Umbilical cord (tissue), 2 donors: ENCODE measurements around the gene FADS3. TPM values are rescaled to one million over a fixed set of nuclear protein-coding genes. Genes with fewer than 3 reads are reported as not detected.

Experiments used
- DNase-seq: peaks from one replicate; pipeline ENCODE4 v3.0.0-alpha.2; 2015; ENCODE audit warnings: low spot score
- total RNA-seq: library from RNA; depleted of rRNA; stranded (reverse); fragments of >200 nt; gene quantifications from one replicate; pipeline ENCODE4 v1.2.3, GENCODE V29; 2014; ENCODE audit warnings: low replicate concordance; ENCODE audit not compliant: insufficient read depth

FADS3 gene
- 32.0 TPM for total RNA-seq

- DNase-seq, result peak; percentile 78
These were observed at the start of gene FADS3 for GRCh38 chr11:61891331-61892084. TSS of gene FADS3 (minus strand) at chr11:61891545. CDS start at chr11:61891381, 164 bp downstream.

GRCh38 chr11:61940466-61940865 is 49.1 kb upstream of the FADS3 start:
- DNase-seq, result no peak

GRCh38 chr11:61935861-61936260 is 44.5 kb upstream of the FADS3 start:
- DNase-seq, result no peak

GRCh38 chr11:61930933-61931332 is 39.6 kb upstream of the FADS3 start:
- no peak for DNase-seq

DNA sequence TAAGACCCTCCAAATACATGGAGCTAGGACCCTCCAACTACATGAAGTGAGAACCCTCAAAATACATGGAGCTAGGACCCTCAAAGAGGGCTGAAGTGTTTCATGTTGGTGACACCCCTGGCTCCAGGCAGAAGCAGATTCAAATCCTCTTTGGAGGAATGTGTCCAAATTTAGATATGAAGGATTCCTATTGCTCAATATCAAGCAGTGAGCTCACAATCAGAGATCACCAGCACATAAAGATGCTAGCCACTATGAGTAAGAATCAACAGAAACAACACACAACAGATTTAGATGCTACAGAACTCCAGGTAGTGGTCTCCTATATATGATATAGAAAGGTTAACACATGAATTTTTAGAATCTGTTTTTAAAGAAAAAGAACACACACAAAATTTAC is 37.3 kb upstream of the FADS3 start:
- DNase-seq, result no peak

DNA sequence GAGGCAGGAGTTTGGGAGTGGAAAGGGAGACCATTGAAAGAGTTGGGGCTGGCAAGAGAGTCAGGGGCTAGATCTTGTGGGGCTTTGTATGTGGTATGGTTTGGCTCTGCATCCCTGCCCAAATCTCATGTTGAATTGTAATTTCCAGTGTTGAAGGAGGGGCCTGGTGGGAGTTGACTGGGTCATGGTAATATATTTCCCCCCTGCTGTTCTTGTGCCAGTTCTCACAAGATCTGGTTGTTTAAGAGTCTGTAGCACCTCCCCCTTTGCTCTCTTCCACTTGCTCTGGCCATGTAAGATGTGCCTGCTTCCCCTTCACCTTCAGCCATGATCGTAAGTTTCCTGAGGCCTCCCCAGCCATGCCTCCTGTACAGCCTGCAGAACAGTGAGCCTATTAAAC is 36.2 kb upstream of the FADS3 start:
- no peak for DNase-seq

DNA sequence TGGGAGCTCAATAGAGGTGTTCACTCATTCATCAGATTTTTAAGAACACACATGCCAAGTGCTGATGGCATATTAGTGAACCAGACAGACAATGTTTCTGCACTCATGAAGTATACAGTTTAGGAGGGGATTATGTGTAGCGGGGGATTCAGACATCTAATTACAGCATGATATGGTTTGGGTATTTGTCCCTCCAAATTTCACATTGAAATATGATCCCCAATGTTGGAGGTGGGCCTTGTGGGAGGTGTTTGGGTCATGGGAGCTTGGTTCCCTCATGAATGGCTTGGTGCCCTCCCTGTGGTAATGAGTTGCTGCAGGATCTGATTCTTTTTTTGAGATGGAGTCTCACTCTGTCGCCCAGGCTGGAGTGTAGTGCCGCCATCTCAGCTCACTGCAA is 34.9 kb upstream of the FADS3 start:
- no peak for DNase-seq

GRCh38 chr11:61925736-61926135 is 34.4 kb upstream of the FADS3 start:
- no peak for DNase-seq

DNA sequence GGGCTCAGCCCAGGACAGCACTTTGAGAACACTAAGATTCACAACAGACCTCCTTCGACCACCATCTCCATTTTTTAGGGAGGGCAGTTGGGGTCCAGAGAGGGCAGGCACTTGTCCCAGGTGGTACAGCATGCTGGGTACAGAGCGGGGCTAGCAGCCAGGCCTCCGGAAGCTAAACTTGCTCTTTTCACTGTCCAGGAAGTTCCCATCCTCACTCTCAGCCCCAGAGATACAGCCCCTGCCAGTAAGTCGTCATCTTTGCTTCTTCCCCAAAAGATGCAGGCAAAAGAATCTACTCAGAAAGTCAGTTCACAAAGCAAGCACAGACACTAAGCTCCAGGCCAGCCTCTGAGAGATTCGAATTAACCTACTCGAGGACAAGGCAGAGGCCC is 32.7 kb upstream of the FADS3 start:
- peak; percentile 52 for DNase-seq

GRCh38 chr11:61923166-61924063 is 32.1 kb upstream of the FADS3 start:
- peak; percentile 93 for DNase-seq

DNA sequence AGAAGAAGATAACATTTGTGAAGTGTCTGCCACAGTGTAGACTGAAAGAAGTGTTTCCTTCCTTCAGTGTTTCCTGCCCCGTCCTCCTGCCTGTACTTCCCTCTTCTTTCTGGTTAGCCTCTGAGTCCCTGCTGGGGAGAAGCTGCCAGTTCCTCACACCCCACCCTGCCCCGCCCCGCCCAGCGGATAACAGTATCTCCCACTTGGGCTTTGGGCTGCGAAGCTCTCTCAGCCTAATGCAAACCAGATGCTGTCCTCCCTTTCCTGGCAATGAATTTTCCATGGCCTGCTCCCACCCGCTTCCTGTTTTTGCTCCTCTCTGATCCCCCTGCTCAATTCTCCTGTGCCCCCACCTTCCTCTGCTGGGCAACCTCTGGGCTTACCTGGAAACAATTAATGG is 31.2 kb upstream of the FADS3 start:
- peak; percentile 97 for DNase-seq

GRCh38 chr11:61921446-61921845 is 30.1 kb upstream of the FADS3 start:
- no peak for DNase-seq

DNA sequence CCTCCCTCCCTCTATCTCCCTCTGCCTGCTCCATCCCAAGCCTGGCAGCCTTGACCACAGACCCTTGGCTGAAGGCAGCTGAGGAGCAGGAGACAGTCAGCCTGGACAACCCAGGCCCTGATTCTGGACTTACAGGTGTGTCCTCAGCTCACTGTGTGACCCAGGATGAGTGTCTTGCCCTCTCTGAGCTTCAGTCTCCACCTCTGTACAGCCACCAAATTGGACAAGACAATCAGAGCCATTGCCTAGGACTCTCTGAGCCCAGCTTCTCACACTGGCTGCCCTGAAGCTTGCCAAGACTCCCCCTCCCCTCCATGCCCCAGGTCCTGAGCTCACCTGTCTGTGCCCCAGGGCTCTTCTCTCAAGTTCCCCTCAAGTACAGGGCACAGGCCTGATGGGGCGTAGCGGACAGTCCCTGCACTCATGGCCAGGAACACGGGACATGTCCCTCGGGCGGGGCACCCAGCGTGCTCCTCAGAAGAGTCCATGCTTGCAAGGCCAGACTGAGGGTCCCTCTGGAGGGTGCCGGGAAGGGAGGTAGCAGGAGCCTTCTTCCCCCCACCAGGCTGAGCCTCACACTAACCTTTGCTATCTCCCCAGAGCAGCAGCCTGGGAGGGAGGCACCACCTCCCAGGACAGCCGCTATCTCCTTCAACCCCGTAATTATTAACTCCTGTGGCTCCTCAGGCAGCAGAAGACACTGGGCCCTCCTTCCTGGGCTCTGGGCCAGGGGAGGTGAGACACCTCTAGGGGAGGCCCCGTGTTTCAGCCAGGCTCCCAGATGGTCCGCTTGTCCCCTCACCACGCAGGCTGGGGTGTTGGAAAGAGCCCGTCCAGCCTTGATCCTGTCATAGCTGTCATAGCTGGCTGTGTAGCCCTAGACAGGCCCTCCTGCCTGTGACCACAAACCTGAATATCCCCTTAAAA is 28.6 kb upstream of the FADS3 start:
- no peak for DNase-seq

GRCh38 chr11:61918938-61919704 is 27.8 kb upstream of the FADS3 start:
- no peak for DNase-seq

DNA sequence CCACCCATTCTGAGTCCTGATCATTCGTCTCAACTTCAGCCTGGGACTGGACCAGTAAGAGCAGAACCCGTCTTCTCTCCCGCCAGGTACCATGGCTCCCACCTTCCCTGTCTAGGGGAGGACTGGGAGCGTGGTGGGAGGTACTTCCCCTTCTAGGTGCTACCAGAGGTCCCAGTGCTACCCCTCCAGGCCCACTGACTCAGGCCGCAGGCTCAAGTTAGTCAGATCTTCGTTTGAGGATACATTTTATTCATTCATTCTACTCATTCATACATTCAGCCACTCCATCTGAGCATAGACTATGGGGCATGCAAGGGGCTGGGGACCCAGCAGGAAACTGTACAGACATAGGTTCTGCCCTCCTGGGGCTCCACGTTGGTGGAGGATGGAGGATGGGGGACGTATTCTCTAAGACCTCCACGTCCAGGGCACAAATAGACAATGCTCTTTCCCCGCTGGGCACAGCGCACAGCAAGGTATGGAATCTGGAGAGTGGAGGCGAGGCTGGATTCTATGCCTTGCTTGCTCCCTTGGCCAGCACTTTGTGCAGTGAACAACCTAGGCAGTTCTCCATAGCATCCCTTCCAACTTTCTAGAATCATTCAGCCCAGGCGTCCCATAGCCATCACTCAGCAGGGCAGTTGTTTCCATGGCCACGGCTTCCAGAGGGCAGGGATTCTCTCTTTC is 27.0 kb upstream of the FADS3 start:
- DNase-seq, result no peak

DNA sequence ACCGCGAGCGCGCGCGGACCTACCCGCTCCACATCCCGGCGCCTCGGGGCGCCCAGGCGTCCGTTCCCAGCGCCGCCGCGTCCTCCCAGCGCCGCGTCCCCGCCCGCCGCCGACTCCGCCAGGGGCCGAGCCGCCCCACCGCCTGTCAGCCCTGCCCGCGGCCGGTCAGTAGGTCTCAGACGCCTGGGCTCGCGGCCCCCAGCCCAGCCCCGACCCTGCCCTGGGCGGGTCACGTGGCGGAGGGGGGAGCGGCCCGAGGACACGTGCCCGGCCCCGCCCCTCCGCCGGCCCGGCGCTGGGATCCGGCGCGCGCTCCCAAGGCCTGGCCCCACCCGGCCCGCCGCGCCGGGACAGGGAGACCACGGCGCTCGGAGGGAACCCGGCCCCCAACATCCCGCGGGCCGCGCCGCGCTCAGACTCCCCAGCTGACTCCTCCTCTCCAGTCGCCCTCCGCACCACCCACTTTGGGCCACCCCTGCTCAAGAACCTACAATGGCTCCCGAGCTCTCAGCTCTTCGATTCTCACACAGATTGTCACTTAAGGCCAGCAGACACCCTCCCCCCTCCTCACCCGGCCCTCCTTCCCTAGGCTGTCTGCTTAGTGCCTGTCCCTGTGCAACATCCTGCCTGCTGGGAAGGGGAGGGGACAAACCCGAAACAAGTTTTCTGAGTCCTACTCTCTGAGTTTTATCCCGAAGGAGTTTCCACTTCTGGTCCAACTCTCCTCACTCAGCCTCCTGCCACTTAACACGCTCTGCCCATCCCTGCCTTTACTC is 26.2 kb upstream of the FADS3 start, which contains the start of gene RAB3IL1:
TSS of gene RAB3IL1 (minus strand) at position 233 of the 776 bp plus-strand sequence. CDS start at position 34, 199 bp downstream.
- DNase-seq, result peak; percentile 71

DNA sequence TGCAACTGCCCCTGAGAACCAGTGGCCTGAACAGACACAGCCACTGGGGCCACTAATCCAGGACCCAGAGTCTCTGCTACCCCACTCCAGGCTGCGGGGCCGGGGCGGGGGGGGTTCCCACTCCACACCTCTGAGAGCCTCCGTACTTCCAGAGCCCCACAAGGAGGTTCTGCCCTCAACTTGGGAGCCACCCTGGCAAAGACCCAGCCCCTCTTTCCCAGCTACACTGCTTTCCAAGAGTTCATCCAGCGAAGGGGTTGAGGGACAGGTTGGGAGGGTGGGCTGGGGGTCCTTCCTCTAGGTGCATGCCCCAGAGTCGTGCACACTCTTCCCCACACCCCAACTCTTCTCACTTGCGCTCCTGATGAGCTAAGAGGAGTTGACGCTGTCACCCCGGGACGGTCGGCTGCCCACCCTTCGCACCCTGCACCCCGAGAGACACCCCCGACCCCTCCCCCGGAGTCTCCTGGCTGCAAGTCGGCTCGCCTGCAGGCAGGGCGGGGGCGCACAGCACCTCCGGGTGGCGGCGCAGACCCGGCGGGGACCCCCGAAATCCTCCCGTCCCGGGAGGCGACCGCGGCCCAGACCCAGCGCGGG is 25.5 kb upstream of the FADS3 start:
- DNase-seq, result no peak

DNA sequence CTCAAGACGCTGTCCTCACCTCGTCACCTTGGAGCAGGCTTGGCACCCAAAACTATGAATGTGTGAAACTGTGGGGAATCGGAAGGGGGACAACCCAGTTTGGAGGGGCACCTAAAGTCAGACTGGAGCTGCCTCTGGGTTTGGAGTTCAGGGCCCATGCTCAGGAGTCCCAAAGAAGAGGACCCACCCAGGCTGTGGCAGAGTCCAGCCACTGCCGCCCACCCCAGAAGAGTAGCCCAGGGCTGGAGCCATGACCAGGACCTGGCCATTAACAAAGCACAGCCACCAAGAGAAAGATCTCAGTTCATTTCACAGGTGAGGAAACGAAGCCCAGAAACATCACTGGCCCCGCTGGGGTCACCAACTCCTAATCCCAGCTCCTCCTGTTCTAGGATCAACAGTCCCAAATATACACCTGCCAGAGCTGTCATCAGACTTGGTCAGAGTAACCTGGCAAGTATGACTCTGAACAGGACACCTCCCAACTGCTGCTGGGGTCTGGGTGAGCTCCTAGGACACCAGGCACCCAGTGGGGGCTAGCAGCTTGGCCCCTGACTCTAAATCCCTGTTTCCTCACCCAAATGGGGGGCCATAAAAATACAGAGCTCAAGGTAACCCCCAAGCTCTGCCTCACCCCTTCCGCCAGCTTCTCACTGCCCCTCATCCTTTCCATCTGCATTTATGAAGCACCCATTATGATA is 23.3 kb upstream of the FADS3 start:
- DNase-seq, result no peak
